Activated T-helper 17 cell treated with anti-CD3 and anti-CD28 coated beads, Interleukin-2, amount 50 U/mL, for 72 hours (primary cell): ENCODE data around the gene UBL4B. TPM values are rescaled to one million over a fixed set of nuclear protein-coding genes. Genes with fewer than 3 reads are reported as not detected.
A peak's percentile ranks its signal among the peaks of the same experiment; 100 is the strongest.

Source experiments
- ATAC-seq: fragments of 150-1000 bp; cut with Tn5 transposase; replicated peaks from 2 replicates; pipeline ENCODE4 v1.10.0; 2021; ENCODE audit warnings: mild to moderate bottlenecking, moderate library complexity
- H3K27ac Mint-ChIP-seq: one replicate; pipeline ENCODE4 v1.8.0; 2022; ENCODE audit warnings: mixed read lengths
- H3K27me3 Mint-ChIP-seq: one replicate; pipeline ENCODE4 v1.8.0; 2022; ENCODE audit warnings: mixed read lengths
- H3K36me3 Mint-ChIP-seq: one replicate; pipeline ENCODE4 v1.8.0; 2022; ENCODE audit warnings: low read depth, mild to moderate bottlenecking, mixed read lengths
- H3K4me1 Mint-ChIP-seq: one replicate; pipeline ENCODE4 v1.8.0; 2022; ENCODE audit warnings: mixed read lengths
- H3K4me3 Mint-ChIP-seq: one replicate; pipeline ENCODE4 v1.8.0; 2022; ENCODE audit warnings: mild to moderate bottlenecking, mixed read lengths
- H3K9me3 Mint-ChIP-seq: one replicate; pipeline ENCODE4 v1.8.0; 2022; ENCODE audit warnings: mixed read lengths
- total RNA-seq, 2 donors: library from RNA; stranded (reverse); gene quantifications; one replicate each; pipeline ENCODE4 v1.2.3, GENCODE V29; 2022

The UBL4B gene
- total RNA-seq, 2 donors from 2014 or later: not detected

DNA sequence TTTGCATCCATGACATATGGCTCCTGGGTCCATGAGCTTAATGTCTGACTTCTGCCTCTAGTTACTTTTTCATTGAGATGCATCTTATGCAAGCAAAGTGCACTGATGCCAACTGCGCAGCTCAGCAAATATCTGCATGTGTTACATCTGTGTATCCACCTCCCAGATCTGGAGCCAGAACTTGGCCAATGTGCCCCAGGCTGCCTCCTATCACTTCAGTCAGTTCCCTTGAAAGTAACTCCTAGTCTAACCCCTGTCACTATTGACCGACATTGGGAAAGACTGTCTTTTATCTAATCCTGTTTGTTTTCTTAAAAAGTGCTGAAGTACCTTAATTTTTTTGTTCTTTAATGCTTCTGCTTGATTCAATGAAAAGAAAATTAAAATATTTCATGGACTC, 19.3 kb upstream of the UBL4B start:
- Mint-ChIP-seq H3K4me1 (no peaks in the 10 kb centered on the region), H3K27ac (no peak overlapping the region), H3K9me3 (no peaks in the 10 kb centered on the region), H3K4me3 (no peak overlapping the region), H3K27me3 (peaks cover 19% of the 10 kb centered on the region), H3K36me3 (no peaks in the 10 kb centered on the region)
- ATAC-seq: no peak

DNA sequence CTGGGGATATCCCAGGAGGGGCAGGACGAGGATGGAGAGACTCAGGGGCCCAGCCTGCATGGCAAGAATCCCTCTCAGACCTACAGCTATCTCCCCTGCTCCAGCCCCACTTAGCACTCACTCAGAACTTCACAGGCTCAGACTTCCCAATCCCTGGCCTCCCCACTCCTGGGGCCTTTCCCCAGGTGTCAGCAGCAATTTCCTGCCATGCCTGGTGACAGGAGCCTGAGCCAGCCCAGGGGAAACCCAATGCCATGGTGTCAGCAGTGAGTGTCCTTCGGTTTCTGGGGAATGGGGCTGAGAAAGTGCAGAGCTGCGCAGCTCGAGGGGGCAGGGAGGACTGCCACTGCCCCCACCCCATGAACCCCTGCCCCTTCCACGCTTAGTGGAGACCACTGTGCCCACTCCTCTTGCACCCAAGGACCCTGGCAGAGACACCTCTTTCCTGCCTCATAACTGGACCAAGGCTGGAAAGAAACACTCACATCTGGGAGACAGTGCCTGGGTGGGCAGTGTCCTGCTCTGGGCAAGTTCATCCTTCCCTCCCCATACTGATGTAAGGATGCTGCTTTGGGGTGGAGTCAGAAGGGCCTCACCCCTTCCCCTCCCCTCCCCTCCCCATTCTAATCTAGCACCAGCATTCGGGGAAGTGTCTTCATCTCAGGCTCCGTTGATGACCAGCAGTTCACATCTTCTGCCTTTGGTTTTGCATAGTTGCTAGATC, 17.1 kb upstream of the UBL4B start:
- Mint-ChIP-seq H3K4me1 (no peaks in the 10 kb centered on the region), H3K36me3 (no peaks in the 10 kb centered on the region), H3K27ac (no peak overlapping the region), H3K4me3 (no peak overlapping the region), H3K9me3 (no peaks in the 10 kb centered on the region), H3K27me3 (peaks cover 22% of the 10 kb centered on the region)
- no peak for ATAC-seq

DNA sequence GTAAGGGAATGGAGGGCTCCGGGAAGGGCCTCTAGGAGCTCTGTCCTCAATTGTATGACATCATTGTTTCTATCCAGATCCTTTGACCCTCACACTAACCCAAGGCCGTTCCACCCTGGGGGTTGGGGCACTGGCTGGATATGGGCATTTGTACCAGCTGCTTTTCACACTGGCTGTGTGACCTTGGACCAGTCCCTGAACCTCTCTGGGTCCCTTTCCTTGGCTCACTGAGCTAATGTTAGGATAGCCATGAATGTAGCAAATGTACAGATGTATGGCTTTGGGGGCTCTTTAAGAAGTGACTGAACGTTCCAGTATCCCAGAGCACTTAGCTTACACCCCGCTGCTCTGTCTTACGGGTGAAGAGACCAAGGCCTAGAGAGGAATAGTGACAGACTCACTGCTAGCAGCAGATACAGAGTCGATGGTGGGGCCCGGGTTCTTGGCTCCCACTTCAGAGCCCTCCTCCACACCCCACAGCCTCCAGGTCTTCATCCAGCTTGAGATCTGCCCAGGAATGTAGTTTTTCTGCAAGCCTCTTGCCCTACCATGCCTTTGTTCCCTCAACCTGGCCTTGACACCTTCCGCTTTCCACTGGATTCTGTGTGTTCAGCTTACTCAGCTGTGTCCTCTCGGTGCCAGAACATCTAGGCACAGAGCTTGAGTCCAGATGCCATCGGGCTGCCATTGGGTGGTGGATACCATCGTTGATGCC, 14.6 kb upstream of the UBL4B start:
- H3K4me1 Mint-ChIP-seq: no peaks in the 10 kb centered on the region
- no peak overlapping the region for H3K4me3 Mint-ChIP-seq
- H3K27me3 Mint-ChIP-seq: peaks cover 18% of the 10 kb centered on the region
- no peaks in the 10 kb centered on the region for H3K36me3 Mint-ChIP-seq
- no peaks in the 10 kb centered on the region for H3K9me3 Mint-ChIP-seq
- ATAC-seq: no peak
- H3K27ac Mint-ChIP-seq: no peak overlapping the region

DNA sequence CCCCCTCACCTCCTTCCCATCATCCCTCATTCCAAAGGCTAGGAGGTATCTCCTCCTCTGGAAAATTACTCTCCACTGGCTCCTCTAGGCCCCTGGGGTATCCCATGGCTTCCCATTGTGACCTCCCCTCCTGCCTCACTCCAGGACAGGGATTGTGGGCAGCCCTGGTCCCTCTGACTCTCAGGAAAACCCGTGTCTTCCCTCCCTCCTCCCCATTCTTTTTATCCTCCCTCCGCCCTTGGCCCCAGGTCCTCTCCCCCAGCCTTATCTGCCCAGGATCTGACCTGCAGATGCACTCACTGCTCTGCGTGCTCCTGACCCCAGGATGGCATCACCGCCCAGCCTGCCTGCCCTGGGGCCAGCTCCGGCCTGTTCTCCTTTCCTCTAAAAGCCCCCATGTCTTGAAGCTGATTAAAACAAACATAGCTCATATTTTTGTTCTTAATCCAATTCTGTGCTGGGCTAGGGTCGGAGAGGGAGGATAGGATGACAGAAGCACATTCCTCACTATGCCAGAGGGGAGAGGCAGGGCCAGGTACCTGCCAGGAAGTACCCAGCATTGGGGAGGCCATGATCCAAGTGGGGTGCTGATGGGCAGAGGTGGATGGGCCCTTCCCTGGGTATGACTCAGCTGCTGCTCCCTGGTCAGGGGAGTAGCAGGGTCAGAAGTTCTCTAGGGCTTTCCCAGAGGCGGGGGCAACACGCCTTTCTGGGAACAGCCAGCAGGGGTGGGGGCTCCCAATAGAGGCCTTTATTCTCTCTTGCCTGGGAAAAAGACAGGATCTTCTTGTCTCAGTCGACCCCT, 13.8 kb upstream of the UBL4B start:
- Mint-ChIP-seq H3K4me3 (no peak overlapping the region), H3K36me3 (no peaks in the 10 kb centered on the region), H3K9me3 (no peaks in the 10 kb centered on the region), H3K4me1 (no peaks in the 10 kb centered on the region), H3K27ac (no peak overlapping the region), H3K27me3 (peaks cover 17% of the 10 kb centered on the region)
- ATAC-seq: no peak

DNA sequence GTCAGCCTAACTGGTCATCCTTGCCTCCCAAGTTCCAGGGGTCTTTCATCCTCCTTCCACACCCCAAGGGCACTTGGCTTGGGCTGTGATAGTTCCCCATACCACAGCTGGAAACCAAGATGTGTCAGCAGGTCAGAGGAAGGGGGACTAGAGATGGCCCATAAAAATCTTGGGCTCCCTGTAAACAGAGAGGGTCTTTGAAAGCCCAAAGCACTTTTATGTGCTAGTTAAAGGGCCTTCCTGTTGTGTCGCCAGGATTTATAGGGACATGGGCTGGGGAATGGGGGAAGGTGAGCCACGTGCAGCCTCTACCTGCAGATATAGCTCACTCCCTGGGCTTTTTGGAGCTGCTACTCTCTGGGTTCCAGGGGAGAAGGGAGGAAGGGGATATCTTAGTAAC, 11.9 kb upstream of the UBL4B start:
- no peaks in the 10 kb centered on the region for H3K9me3 Mint-ChIP-seq
- ATAC-seq: no peak
- no peak overlapping the region for H3K27ac Mint-ChIP-seq
- no peaks in the 10 kb centered on the region for H3K4me1 Mint-ChIP-seq
- H3K4me3 Mint-ChIP-seq: no peak overlapping the region
- peaks cover 17% of the 10 kb centered on the region for H3K27me3 Mint-ChIP-seq
- H3K36me3 Mint-ChIP-seq: no peaks in the 10 kb centered on the region

DNA sequence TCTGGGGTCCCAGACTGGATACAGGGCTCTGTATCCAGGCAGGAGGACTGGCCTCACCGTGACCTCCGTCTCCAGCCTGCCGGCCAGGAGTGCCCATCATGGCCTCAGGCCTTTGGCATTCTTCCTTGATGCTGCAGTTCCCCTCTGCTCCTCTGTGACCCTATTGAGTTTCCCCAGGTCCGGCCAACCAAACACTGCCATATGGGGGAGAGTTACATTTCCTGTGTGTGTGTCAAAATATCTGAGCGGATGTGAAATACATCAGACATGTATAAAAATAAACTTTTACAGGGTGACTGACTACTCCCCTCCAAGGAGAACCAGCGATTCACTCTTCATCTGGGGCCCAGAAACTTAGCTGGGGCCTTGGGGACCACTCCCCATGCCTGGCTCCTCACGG, 10.2 kb upstream of the UBL4B start:
- no peak overlapping the region for H3K27ac Mint-ChIP-seq

DNA sequence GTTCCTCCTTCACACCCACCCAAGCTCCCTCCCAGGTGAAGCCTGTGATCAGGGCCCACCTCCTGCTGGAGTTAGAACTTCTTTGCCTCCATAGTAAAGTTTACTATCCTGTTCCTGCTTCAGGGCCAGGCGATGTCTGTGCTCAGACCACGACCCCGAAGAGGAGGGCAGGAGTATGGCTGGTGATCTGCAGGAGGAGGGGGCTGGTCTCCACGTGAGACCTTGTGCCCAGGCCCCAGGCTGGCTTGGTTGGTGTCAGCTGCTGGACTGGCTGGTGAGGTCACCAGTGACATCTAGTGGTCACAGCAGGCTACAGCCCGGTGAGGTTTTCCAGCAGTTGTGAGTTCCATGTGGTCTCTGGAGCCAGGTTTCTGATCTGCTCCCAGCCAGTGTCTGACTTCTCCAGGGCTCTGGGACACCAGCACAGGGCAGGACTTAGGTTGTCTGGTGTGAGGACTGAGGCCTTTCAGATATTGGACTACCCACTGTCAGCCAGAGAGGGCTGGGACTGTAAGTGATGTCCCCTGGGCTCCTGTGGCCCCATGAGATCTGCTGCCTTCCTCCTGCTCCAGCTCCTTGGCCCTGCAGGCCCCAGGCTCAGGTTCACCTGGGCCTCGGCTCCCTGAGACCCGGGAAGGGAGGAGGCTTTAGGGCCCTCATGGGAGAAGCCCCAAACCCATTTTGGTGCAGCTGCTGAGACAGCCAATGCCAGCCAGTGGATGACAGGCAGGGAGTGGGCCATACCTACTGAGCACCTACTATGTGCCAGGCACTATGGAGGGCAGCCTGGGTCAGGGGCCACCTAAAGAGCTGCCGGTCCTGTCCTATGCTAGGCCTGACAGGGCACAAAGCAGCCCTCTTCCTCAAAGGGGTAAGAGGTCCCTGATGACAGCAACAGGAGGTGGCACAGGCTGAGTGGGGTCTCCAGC, 6.0 kb upstream of the UBL4B start:
- Mint-ChIP-seq H3K27ac (no peak overlapping the region), H3K4me1 (no peaks in the 10 kb centered on the region), H3K9me3 (no peaks in the 10 kb centered on the region), H3K27me3 (peaks cover 13% of the 10 kb centered on the region), H3K36me3 (no peaks in the 10 kb centered on the region), H3K4me3 (no peak overlapping the region)
- ATAC-seq: peak; percentile 86

More for the DNA sequence above, 10.2 kb upstream of the UBL4B start:
- Mint-ChIP-seq H3K27me3 (peaks cover 6% of the 10 kb centered on the region), H3K9me3 (no peaks in the 10 kb centered on the region), H3K4me3 (no peak overlapping the region), H3K4me1 (no peaks in the 10 kb centered on the region), H3K36me3 (no peaks in the 10 kb centered on the region)
- ATAC-seq: no peak

DNA sequence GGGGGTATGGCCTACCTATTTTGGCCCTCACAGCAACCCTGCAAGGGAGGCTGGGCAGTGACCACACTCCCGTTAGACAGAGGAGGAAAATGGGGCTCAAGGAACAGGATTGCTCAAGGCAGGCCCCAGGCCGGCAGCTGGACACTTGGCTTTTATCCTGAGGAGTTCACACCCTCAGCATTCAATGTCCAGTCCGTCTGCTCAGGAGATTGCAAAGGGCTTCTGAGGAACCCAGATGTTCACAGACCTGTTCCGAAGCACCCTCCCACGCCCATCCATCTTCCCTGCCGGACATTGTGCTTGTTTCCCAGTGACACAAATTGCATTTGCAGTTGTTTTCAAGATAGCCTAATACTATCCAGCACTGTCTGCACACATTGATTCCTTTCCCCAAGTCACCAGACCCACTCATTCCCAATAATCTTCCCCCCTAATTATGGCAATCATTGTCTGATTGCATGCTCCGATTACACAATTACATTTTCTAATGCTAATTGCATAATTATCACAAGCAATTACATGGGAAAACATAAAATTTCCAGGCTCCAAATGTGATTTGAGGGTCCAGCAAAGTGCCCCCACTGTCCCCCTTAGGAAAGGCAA, 4.3 kb upstream of the UBL4B start:
- peaks cover 16% of the 10 kb centered on the region for H3K27me3 Mint-ChIP-seq
- H3K36me3 Mint-ChIP-seq: no peaks in the 10 kb centered on the region
- no peak overlapping the region for H3K4me3 Mint-ChIP-seq
- no peak for ATAC-seq
- H3K9me3 Mint-ChIP-seq: no peaks in the 10 kb centered on the region
- no peaks in the 10 kb centered on the region for H3K4me1 Mint-ChIP-seq
- no peak overlapping the region for H3K27ac Mint-ChIP-seq

DNA sequence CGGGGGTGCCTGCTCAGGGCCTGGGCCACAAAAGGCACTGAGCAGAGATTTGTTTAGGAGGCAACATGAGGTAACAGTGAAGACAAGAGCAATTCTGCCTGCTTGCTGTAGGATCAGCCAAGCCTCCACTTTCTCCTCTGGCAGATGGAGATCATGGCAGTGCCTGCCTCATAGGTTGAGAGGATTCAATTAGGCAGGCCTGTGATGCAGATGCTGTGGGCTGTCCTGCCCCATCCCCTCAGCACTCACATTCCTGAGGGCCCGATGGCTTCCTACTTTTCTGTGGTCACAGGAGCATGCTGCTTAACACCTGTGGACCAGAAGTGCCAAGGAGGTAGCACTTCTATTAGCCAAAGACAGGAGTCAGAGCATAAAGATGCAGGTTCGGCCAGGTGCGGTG, 1.2 kb upstream of the UBL4B start:
- ATAC-seq: no peak
- H3K27ac Mint-ChIP-seq: no peak overlapping the region

DNA sequence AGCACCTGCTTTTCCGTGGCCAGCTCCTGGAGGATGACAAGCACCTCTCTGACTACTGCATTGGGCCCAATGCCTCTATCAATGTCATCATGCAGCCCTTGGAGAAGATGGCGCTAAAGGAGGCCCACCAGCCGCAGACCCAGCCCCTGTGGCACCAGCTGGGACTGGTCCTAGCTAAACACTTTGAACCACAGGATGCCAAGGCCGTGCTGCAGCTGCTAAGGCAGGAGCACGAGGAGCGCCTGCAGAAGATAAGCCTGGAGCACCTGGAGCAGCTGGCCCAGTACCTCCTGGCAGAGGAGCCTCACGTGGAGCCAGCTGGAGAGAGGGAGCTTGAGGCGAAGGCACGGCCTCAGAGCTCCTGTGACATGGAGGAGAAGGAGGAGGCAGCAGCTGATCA, 413 bp downstream of the UBL4B start:
- peaks cover 23% of the 10 kb centered on the region for H3K27me3 Mint-ChIP-seq
- ATAC-seq: no peak
- H3K27ac Mint-ChIP-seq: no peak overlapping the region
- H3K4me3 Mint-ChIP-seq: no peak overlapping the region
- no peaks in the 10 kb centered on the region for H3K36me3 Mint-ChIP-seq
- H3K4me1 Mint-ChIP-seq: no peaks in the 10 kb centered on the region
- no peaks in the 10 kb centered on the region for H3K9me3 Mint-ChIP-seq

More for the DNA sequence above, 1.2 kb upstream of the UBL4B start:
- Mint-ChIP-seq H3K4me1 (no peaks in the 10 kb centered on the region), H3K9me3 (no peaks in the 10 kb centered on the region), H3K4me3 (no peak overlapping the region), H3K27me3 (peaks cover 20% of the 10 kb centered on the region), H3K36me3 (no peaks in the 10 kb centered on the region)

DNA sequence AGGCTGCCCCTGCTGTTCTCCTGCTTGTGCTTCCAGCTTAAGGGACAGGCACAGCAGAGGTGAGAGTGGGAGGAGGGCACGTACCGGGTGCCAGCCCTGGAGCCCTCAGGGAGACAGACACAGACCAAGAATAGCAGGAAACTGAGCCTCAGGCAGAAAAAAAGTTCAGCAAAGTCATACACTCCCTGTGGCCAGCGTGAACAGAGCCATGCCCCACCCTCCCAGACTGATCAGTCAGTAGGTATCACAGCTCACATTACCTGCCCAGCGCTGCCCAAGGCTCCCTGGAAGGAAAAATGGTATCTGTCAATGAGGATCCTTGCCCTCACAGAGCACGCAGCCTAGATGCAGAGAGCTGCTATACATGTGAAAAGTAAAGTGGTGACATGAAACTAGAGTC, 1.3 kb downstream of the UBL4B start:
- Mint-ChIP-seq H3K9me3 (no peaks in the 10 kb centered on the region), H3K27ac (no peak overlapping the region), H3K36me3 (no peaks in the 10 kb centered on the region), H3K4me1 (no peaks in the 10 kb centered on the region), H3K27me3 (peaks cover 23% of the 10 kb centered on the region), H3K4me3 (no peak overlapping the region)
- ATAC-seq: no peak

DNA sequence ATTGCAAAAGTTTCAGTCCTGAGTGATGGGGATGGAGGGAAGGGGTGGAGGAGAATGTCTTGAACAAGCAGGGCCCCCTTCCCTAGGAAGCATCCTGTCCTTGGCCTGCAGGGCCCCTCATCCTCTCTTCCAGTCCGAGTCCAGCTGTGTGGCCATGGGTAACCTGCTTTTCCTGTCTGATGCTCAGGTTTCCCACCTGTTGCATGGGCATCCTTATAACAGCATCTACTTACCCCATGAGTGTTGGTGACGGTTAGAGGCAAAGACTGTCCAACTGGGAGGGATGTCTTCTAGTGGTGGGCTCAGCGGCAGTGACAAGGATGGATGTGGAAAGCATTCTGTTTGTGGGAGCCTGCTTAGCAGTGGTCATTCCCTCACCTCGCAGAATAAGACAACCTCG, 1.9 kb downstream of the UBL4B start:
- H3K9me3 Mint-ChIP-seq: no peaks in the 10 kb centered on the region
- no peaks in the 10 kb centered on the region for H3K36me3 Mint-ChIP-seq
- no peak for ATAC-seq
- no peak overlapping the region for H3K27ac Mint-ChIP-seq
- no peaks in the 10 kb centered on the region for H3K4me1 Mint-ChIP-seq
- H3K4me3 Mint-ChIP-seq: no peak overlapping the region
- peaks cover 23% of the 10 kb centered on the region for H3K27me3 Mint-ChIP-seq

DNA sequence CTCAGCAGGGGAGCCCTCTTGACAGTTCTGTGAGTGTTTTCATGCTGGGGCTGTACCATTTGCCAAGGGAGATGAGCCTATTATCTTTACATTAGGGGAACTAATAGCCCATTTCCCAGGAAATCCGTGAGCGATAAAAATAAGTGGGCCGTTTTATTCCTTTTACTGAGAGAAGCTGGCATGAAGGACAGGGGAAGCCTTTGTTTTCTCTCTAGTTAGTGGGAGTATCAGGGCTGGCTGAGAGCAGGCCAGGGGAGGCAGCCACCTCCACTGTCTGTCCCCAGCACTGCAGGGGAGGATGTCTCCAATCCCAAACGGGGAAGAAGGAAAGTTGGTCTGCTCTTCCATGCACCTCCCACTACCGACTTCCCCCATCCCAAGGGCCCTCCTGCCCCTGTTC, 2.5 kb downstream of the UBL4B start:
- H3K27ac Mint-ChIP-seq: no peak overlapping the region
- H3K9me3 Mint-ChIP-seq: no peaks in the 10 kb centered on the region
- no peak overlapping the region for H3K4me3 Mint-ChIP-seq
- no peaks in the 10 kb centered on the region for H3K4me1 Mint-ChIP-seq
- ATAC-seq: no peak
- peaks cover 19% of the 10 kb centered on the region for H3K27me3 Mint-ChIP-seq
- no peaks in the 10 kb centered on the region for H3K36me3 Mint-ChIP-seq
